Measurements from ENCODE around the gene KRTAP10-3.

GRCh38 chr21:44533891-44534627 lies 24.5 kb downstream of the KRTAP10-3 start:
- TF ChIP-seq POLR2A (IDR thresholded peaks at IDR 0.05) (no peak), CTCF (IDR thresholded peaks at IDR 0.05) (no peak)

All from right lobe of liver (tissue), 4 donors.